K562 (cell line): Measurements from ENCODE around the gene PRKAG1.

Source experiments
- HDAC1 ChIP-seq, 2 experiments: fragments of 450-650 bp; IDR thresholded peaks; 2 replicates each; pipeline ENCODE4 v1.6.1; 2016 to 2017; ENCODE audit warnings: inconsistent platforms in 1 of 2, mild to moderate bottlenecking in 1 of 2, moderate library complexity in 1 of 2
- KLF6 ChIP-seq: fragments of 250-450 bp; sonication (Bioruptor Pico); IDR thresholded peaks from 2 replicates; pipeline ENCODE4 v1.4.0; 2020; ENCODE audit warnings: mild to moderate bottlenecking, moderate library complexity, borderline replicate concordance
- L3MBTL2 ChIP-seq: fragments of 450-650 bp; IDR thresholded peaks from 2 replicates; pipeline ENCODE4 v1.6.1; 2016; ENCODE audit warnings: mild to moderate bottlenecking, moderate library complexity
- NCOA6 ChIP-seq: fragments of 450-650 bp; IDR thresholded peaks from 2 replicates; pipeline ENCODE4 v1.6.1; 2017; ENCODE audit warnings: mild to moderate bottlenecking
- POLR2A ChIP-seq: fragments of 450-650 bp; conservative IDR thresholded peaks from 2 replicates; pipeline ENCODE4 v1.6.1; 2016
- RNF2 ChIP-seq: sonication (generic); IDR thresholded peaks from 2 replicates; pipeline ENCODE4 v1.6.1; 2016
- TBP ChIP-seq: optimal IDR thresholded peaks from 2 replicates; pipeline ENCODE3; 2011; ENCODE audit warnings: low read depth, low read length, improper control_type of control experiment
- U2AF2 ChIP-seq: fragments of 200-400 bp; formaldehyde crosslinking; optimal IDR thresholded peaks from 2 replicates; pipeline ENCODE3; 2017; ENCODE audit warnings: low read depth, mild to moderate bottlenecking, low read length
- ZBED1 ChIP-seq: IDR thresholded peaks from 2 replicates; pipeline ENCODE4 v1.6.1; 2014
- ZFX ChIP-seq: sonication (generic); formaldehyde crosslinking; IDR thresholded peaks from 2 replicates; pipeline ENCODE4 v1.8.0; 2022; ENCODE audit warnings: mild to moderate bottlenecking, missing genetic modification reagents, moderate library complexity
- ZNF766 ChIP-seq: fragments of 200-800 bp; sonication (Bioruptor generic); conservative IDR thresholded peaks from 2 replicates; pipeline ENCODE4 v1.6.1; 2016; ENCODE audit warnings: missing genetic modification characterization, missing compliant biosample characterization
- TF ChIP-seq, protein P1 (sequence below): sonication (generic); formaldehyde crosslinking; IDR thresholded peaks from 2 replicates; pipeline ENCODE4 v1.4.0; 2020; ENCODE audit warnings: mild to moderate bottlenecking, missing genetic modification reagents
- TF ChIP-seq, protein P2 (sequence below): fragments of 250-450 bp; sonication (Bioruptor Pico); IDR thresholded peaks from 2 replicates; pipeline ENCODE4 v1.8.0; 2022; ENCODE audit warnings: moderate library complexity, mild to moderate bottlenecking, inconsistent platforms
- TF ChIP-seq, protein P3 (sequence below), 3 experiments: IDR thresholded peaks in 2 of 3; conservative IDR thresholded peaks in 1 of 3; 2 replicates each; pipeline ENCODE4 v1.5.1; 2011 to 2012; ENCODE audit warnings: low read length in 3 of 3, mild to moderate bottlenecking in 3 of 3, control low read depth in 2 of 3, improper control_type of control experiment in 1 of 3, inconsistent platforms in 1 of 3, low read depth in 1 of 3, mixed read lengths in 1 of 3, moderate library complexity in 1 of 3; ENCODE audit not compliant: insufficient read depth in 2 of 3

DNA sequence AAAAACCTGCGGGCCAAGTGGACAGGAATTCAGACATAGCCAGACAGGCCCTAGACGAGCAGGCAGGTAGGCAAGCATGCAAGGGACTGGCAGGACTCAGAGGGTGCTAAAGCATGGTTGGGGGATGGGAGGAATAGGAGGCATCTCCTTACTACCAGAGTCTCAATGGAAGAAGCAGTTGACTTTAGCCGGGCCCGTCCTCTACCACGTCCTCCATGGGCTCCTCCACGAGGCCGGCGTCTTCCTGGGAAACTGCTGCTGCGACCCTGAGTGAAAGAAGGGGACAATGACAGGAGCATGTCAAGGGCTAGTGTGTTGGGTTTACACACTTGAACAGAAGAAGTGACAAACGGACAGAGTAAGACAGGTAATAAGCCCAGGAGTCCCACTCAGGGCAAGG is 30.4 kb upstream of the PRKAG1 start:
- no peak for TF ChIP-seq TBP
- TF ChIP-seq, protein P1, sequence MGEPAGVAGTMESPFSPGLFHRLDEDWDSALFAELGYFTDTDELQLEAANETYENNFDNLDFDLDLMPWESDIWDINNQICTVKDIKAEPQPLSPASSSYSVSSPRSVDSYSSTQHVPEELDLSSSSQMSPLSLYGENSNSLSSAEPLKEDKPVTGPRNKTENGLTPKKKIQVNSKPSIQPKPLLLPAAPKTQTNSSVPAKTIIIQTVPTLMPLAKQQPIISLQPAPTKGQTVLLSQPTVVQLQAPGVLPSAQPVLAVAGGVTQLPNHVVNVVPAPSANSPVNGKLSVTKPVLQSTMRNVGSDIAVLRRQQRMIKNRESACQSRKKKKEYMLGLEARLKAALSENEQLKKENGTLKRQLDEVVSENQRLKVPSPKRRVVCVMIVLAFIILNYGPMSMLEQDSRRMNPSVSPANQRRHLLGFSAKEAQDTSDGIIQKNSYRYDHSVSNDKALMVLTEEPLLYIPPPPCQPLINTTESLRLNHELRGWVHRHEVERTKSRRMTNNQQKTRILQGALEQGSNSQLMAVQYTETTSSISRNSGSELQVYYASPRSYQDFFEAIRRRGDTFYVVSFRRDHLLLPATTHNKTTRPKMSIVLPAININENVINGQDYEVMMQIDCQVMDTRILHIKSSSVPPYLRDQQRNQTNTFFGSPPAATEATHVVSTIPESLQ (CRISPR knock-in tag), result no peak
- TF ChIP-seq POLR2A, result no peak
- TF ChIP-seq, protein P2, sequence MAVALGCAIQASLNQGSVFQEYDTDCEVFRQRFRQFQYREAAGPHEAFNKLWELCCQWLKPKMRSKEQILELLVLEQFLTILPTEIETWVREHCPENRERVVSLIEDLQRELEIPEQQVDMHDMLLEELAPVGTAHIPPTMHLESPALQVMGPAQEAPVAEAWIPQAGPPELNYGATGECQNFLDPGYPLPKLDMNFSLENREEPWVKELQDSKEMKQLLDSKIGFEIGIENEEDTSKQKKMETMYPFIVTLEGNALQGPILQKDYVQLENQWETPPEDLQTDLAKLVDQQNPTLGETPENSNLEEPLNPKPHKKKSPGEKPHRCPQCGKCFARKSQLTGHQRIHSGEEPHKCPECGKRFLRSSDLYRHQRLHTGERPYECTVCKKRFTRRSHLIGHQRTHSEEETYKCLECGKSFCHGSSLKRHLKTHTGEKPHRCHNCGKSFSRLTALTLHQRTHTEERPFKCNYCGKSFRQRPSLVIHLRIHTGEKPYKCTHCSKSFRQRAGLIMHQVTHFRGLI, result no peak
- no peak for TF ChIP-seq ZNF766 (CRISPR knock-in tag)
- TF ChIP-seq L3MBTL2, result no peak
- TF ChIP-seq KLF6 (CRISPR knock-in tag), result no peak
- no peak for TF ChIP-seq ZFX (CRISPR knock-in tag)
- no peak for TF ChIP-seq NCOA6
- TF ChIP-seq RNF2, result no peak
- TF ChIP-seq, protein P3, sequence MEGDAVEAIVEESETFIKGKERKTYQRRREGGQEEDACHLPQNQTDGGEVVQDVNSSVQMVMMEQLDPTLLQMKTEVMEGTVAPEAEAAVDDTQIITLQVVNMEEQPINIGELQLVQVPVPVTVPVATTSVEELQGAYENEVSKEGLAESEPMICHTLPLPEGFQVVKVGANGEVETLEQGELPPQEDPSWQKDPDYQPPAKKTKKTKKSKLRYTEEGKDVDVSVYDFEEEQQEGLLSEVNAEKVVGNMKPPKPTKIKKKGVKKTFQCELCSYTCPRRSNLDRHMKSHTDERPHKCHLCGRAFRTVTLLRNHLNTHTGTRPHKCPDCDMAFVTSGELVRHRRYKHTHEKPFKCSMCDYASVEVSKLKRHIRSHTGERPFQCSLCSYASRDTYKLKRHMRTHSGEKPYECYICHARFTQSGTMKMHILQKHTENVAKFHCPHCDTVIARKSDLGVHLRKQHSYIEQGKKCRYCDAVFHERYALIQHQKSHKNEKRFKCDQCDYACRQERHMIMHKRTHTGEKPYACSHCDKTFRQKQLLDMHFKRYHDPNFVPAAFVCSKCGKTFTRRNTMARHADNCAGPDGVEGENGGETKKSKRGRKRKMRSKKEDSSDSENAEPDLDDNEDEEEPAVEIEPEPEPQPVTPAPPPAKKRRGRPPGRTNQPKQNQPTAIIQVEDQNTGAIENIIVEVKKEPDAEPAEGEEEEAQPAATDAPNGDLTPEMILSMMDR (IDR thresholded peaks at IDR 0.05 in 2 of 3, conservative IDR thresholded peaks at IDR 0.05 in 1 of 3; ENCODE audit: insufficient read depth in 2 of 3, low read depth in 1 of 3, low read length in 3 of 3), result no peak
- no peak for TF ChIP-seq HDAC1 (IDR thresholded peaks at IDR 0.05)
- no peak for TF ChIP-seq U2AF2
- TF ChIP-seq ZBED1, result no peak
